ENCODE data around the gene GPC6.

GRCh38 chr13:93977986-93978385 is 751.4 kb downstream of the GPC6 start:
- TF ChIP-seq CTCF (optimal IDR thresholded peaks at IDR 0.05 in 1 of 3, IDR thresholded peaks at IDR 0.05 in 1 of 3, conservative IDR thresholded peaks at IDR 0.05 in 1 of 3; ENCODE audit: extremely low read depth in 1 of 3, insufficient read depth in 2 of 3, low read length in 3 of 3): no peak
- no peak for TF ChIP-seq EZH2 (IDR thresholded peaks at IDR 0.05; ENCODE audit: low read length)

All from keratinocyte (primary cell).